ENCODE results near the gene ACP7. TPM values are rescaled to one million over a fixed set of nuclear protein-coding genes. Genes with fewer than 3 reads are reported as not detected.

The ACP7 gene
- total and polyA plus RNA-seq, 2 of the 4 experiments (the other 2 are of a cell fraction), result not detected

GRCh38 chr19:39036581-39036980, 47.6 kb upstream of the ACP7 start (continued):
- TF ChIP-seq MAFK (IDR thresholded peaks at IDR 0.05; ENCODE audit: low read depth, low read length) (no peak), RFX5 (IDR thresholded peaks at IDR 0.05; ENCODE audit: low read depth, low read length) (no peak), SMC3 (IDR thresholded peaks at IDR 0.05; ENCODE audit: low read depth, low read length) (no peak)

DNA sequence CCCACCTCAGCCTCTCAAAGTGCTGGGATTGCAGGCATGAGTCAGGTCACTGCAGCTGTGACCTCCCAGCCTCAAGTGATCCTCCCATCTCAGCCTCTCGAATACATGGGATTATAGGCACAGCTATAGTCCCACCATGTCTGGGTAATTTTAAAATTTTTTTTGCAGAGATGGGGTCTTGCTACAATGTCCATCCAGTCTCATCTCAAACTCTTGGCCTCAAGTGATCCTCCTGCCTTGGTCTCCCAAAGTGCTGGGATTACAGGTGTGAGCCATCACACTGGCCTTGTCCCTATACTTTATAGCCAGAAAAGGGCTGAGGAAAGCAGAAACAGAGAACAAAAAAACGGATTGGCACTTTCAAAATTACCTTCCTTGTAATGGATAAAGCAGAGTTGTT, 47.0 kb upstream of the ACP7 start:
- Histone ChIP-seq H2BK120ac (ENCODE audit: low read depth, low read length) (no peak overlapping the region), H4K5ac (ENCODE audit: low read depth, low read length) (no peak overlapping the region), H3K23ac (ENCODE audit: low read depth, low read length) (no peak overlapping the region), H3K9ac (ENCODE audit: low read depth, low read length) (no peak overlapping the region), H2AFZ (replicated peaks; ENCODE audit: low read length, poor library complexity) (no peak overlapping the region), H3K56ac (ENCODE audit: extremely low read depth, insufficient read depth, low read length) (no peak overlapping the region), H4K20me1 (ENCODE audit: insufficient read depth, low read length) (no peaks in the 10 kb centered on the region), H3K4me2 (ENCODE audit: low read depth, low read length) (no peak overlapping the region), H2BK20ac (ENCODE audit: low read depth, low read length) (no peak overlapping the region), H3K9me3 (ENCODE audit: control insufficient read depth, insufficient read depth, low read length) (no peaks in the 10 kb centered on the region), H3K4me3 (ENCODE audit: insufficient read depth, low read depth, low read length) (no peak overlapping the region), H3K9me1 (ENCODE audit: insufficient read depth, low read length) (no peaks in the 10 kb centered on the region), H3K27ac (ENCODE audit: insufficient read depth, low read length) (no peak overlapping the region), H3K18ac (ENCODE audit: low read depth, low read length) (no peak overlapping the region), H2BK5ac (ENCODE audit: low read depth, low read length, poor library complexity, severe bottlenecking) (no peak overlapping the region), H3K4me1 (ENCODE audit: control insufficient read depth, insufficient read depth, low read length) (0 out of 2 replicates have a peak, but pooled peaks cover 2% of the 10 kb centered on the region), H3K14ac (replicated peaks; ENCODE audit: low read depth, low read length) (no peak overlapping the region), H2AK9ac (replicated peaks; ENCODE audit: low read depth, low read length, poor library complexity) (no peak overlapping the region), H3K27me3 (ENCODE audit: control insufficient read depth, insufficient read depth, low read length) (peaks cover 18% of the 10 kb centered on the region), H2BK15ac (ENCODE audit: low read depth, low read length) (no peak overlapping the region), H2AK5ac (ENCODE audit: low read depth, low read length) (no peak overlapping the region), H4K91ac (ENCODE audit: insufficient read depth, low read depth, low read length) (no peak overlapping the region), H3K79me1 (ENCODE audit: low read depth in 1 of 2, low read length in 2 of 2) (no peaks in the 10 kb centered on the region), H4K8ac (ENCODE audit: low read depth in 2 of 2, low read length in 2 of 2) (no peak overlapping the region), H3K4ac (ENCODE audit: low read depth, low read length) (no peak overlapping the region), H3K36me3 (ENCODE audit: control insufficient read depth, insufficient read depth, low read length) (no peaks in the 10 kb centered on the region)
- POLR2A ChIA-PET (ENCODE audit: unreplicated experiment), result no interaction called here
- no peak for DNase-seq
- no peak for TF ChIP-seq RCOR1 (IDR thresholded peaks at IDR 0.05; ENCODE audit: insufficient replicate concordance, low read length)
- no peak for TF ChIP-seq BHLHE40 (IDR thresholded peaks at IDR 0.05; ENCODE audit: low read depth, low read length)
- no peak for TF ChIP-seq RAD21 (IDR thresholded peaks at IDR 0.05; ENCODE audit: low read length)
- TF ChIP-seq, protein P1, sequence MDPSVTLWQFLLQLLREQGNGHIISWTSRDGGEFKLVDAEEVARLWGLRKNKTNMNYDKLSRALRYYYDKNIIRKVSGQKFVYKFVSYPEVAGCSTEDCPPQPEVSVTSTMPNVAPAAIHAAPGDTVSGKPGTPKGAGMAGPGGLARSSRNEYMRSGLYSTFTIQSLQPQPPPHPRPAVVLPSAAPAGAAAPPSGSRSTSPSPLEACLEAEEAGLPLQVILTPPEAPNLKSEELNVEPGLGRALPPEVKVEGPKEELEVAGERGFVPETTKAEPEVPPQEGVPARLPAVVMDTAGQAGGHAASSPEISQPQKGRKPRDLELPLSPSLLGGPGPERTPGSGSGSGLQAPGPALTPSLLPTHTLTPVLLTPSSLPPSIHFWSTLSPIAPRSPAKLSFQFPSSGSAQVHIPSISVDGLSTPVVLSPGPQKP (IDR thresholded peaks at IDR 0.05; ENCODE audit: borderline replicate concordance, low read depth, low read length), result no peak
- TF ChIP-seq RFX5 (IDR thresholded peaks at IDR 0.05; ENCODE audit: low read depth, low read length), result no peak
- no CpG with 5 or more reads among the region's 2 CpGs for WGBS, 2 experiments (ENCODE audit: extremely low coverage in 2 of 2, insufficient read length in 1 of 2)
- intact Hi-C loops (cut with micrococcal nuclease), result no loop called here
- CTCF ChIA-PET, result interaction anchor here (0.6 kb wide), 1 partner anchor 47 kb away, joined by 3 read pairs; no protein-coding TSS in a partner anchor
- no peak for ATAC-seq (ENCODE audit: low read depth)
- no TSS peak for BruUV-seq (replicated peaks)
- in situ Hi-C loops (cut with MboI; ENCODE audit: low sequenced_read_pairs), result no loop called here
- dilution Hi-C loops (cut with HindIII; ENCODE audit: low sequenced_read_pairs, unreplicated experiment), result no loop called here
